Measurements from ENCODE around the gene PDLIM1. TPM values are rescaled to one million over a fixed set of nuclear protein-coding genes. Genes with fewer than 3 reads are reported as not detected.

Gene PDLIM1
- total RNA-seq, 1 experiment from 2014 or later, result 67.4 TPM

GRCh38 chr10:95237376-95238170 is 53.2 kb downstream of the PDLIM1 start:
- H2AFZ ChIP-seq (ENCODE audit: low read depth, low read length, poor library complexity, severe bottlenecking), result no peak overlapping the region
- DNase-seq (ENCODE audit: low read depth, low spot score) (no peak), ATAC-seq (peak; percentile 22; the same call in 1 of the 2 replicates)
- no peaks in the 10 kb centered on the region for H3K9me3 ChIP-seq (ENCODE audit: control insufficient read depth in 1 of 2, insufficient read depth in 1 of 2, low read depth in 1 of 2, low read length in 2 of 2)
- CTCF ChIA-PET, result interaction anchor here (1.3 to 2.4 kb wide), 2 partner anchors 9 to 35 kb away, joined by 4 to 14 read pairs; no protein-coding TSS in a partner anchor
- H3K27me3 ChIP-seq (ENCODE audit: insufficient read depth, low read length), result no peaks in the 10 kb centered on the region
- H3K36me3 ChIP-seq (ENCODE audit: control insufficient read depth in 1 of 2, insufficient read depth in 2 of 2, low read length in 2 of 2), result peaks cover 0 to 4% of the 10 kb centered on the region in 2 experiments; a peak in 1 of 4 replicates
- H3K9me2 ChIP-seq (ENCODE audit: insufficient read depth), result no peaks in the 10 kb centered on the region
- no peak overlapping the region for H3K27ac ChIP-seq (ENCODE audit: low read depth, low read length)
- no peak overlapping the region for H3K4me3 ChIP-seq (replicated peaks in 1 of 2; ENCODE audit: low read depth in 1 of 2, low read length in 2 of 2)
- H4K20me1 ChIP-seq (ENCODE audit: insufficient read depth), result no peaks in the 10 kb centered on the region
- H3K79me2 ChIP-seq (ENCODE audit: insufficient read depth, low read length), result no peaks in the 10 kb centered on the region
- H3K4me1 ChIP-seq (ENCODE audit: control insufficient read depth in 1 of 2, insufficient read depth in 2 of 2, low read length in 2 of 2), result peaks cover 30 to 38% of the 10 kb centered on the region in 2 experiments
- TF ChIP-seq EZH2phosphoT487 (IDR thresholded peaks at IDR 0.05; ENCODE audit: borderline replicate concordance) (no peak), REST (IDR thresholded peaks at IDR 0.05; ENCODE audit: low read depth) (no peak), CBX3 (IDR thresholded peaks at IDR 0.05; ENCODE audit: low read depth) (no peak), ZFX (IDR thresholded peaks at IDR 0.05) (no peak), CEBPB (IDR thresholded peaks at IDR 0.05; ENCODE audit: low read depth) (no peak), MAX (IDR thresholded peaks at IDR 0.05) (no peak), ZBTB33 (IDR thresholded peaks at IDR 0.05; ENCODE audit: extremely low read depth, insufficient replicate concordance, low read length) (no peak), CTCF (IDR thresholded peaks at IDR 0.05 in 2 of 3, conservative IDR thresholded peaks at IDR 0.05 in 1 of 3; ENCODE audit: borderline replicate concordance in 1 of 3, insufficient read depth in 1 of 3, low read depth in 2 of 3, low read length in 2 of 3) (no peak), RAD21 (IDR thresholded peaks at IDR 0.05; ENCODE audit: low read depth) (no peak), POLR2AphosphoS5 (IDR thresholded peaks at IDR 0.05; ENCODE audit: low read depth, low read length) (no peak), ATF3 (IDR thresholded peaks at IDR 0.05) (no peak), EZH2 (IDR thresholded peaks at IDR 0.05) (no peak), SRF (IDR thresholded peaks at IDR 0.05; ENCODE audit: low read depth) (no peak), SIN3A (IDR thresholded peaks at IDR 0.05; ENCODE audit: low read depth) (no peak), ELF1 (IDR thresholded peaks at IDR 0.05; ENCODE audit: borderline replicate concordance, low read depth) (no peak), FOSL1 (IDR thresholded peaks at IDR 0.05; ENCODE audit: low read depth) (no peak), TCF7L2 (IDR thresholded peaks at IDR 0.05; ENCODE audit: borderline replicate concordance, extremely low read depth, insufficient read depth, insufficient read length) (no peak), ZNF274 (IDR thresholded peaks at IDR 0.05; ENCODE audit: low read depth, low read length) (no peak), SP1 (IDR thresholded peaks at IDR 0.05; ENCODE audit: low read depth) (no peak)
- TSS peak; percentile 80 for BruUV-seq (replicated peaks)
- H3K4me2 ChIP-seq (ENCODE audit: low read length), result peak overlapping the region; percentile 32
- intact Hi-C loops (cut with micrococcal nuclease), result no loop called here
- POLR2A ChIA-PET, result no interaction called here
- no peak overlapping the region for H3K9ac ChIP-seq (ENCODE audit: low read length)
- RAD21 ChIA-PET (ENCODE audit: low non-redundant PET in 1 of 2, low total read pairs in 2 of 2, uncharacterized antibody in 2 of 2, unreplicated experiment in 2 of 2), result interaction anchor here in 1 of 2 experiments (1.6 kb wide), 1 partner anchor 36 kb away, joined by 3 read pairs; no protein-coding TSS in a partner anchor

All from HCT116 (cell line).